ENCODE data around the gene USO1. TPM values are rescaled to one million over a fixed set of nuclear protein-coding genes. Genes with fewer than 3 reads are reported as not detected.

Gene USO1
- total RNA-seq, 4 donors from 2014 or later: 57.5 to 112 (median 80.1) TPM

DNA sequence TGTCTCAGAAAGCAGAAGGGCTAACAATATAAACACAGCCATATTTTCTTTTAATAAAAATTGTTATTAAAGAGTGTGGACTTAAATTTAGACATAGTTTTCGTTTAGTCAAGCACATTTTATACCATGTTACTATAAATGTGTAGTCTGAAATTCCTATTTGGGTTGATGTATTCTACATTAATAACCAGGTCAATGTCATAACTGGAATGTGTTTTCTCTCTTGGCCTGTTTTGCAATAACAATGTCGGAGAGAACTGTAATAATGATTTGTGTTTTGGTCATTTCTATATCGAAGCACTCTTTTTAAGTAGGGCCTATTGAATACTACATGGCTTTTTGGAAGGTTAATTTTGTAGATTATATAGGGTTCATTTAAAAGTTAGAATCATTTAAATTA lies 5.5 kb downstream of the USO1 start:
- TF ChIP-seq, protein P1, sequence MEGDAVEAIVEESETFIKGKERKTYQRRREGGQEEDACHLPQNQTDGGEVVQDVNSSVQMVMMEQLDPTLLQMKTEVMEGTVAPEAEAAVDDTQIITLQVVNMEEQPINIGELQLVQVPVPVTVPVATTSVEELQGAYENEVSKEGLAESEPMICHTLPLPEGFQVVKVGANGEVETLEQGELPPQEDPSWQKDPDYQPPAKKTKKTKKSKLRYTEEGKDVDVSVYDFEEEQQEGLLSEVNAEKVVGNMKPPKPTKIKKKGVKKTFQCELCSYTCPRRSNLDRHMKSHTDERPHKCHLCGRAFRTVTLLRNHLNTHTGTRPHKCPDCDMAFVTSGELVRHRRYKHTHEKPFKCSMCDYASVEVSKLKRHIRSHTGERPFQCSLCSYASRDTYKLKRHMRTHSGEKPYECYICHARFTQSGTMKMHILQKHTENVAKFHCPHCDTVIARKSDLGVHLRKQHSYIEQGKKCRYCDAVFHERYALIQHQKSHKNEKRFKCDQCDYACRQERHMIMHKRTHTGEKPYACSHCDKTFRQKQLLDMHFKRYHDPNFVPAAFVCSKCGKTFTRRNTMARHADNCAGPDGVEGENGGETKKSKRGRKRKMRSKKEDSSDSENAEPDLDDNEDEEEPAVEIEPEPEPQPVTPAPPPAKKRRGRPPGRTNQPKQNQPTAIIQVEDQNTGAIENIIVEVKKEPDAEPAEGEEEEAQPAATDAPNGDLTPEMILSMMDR (IDR thresholded peaks at IDR 0.05; ENCODE audit: low read depth): no peak

DNA sequence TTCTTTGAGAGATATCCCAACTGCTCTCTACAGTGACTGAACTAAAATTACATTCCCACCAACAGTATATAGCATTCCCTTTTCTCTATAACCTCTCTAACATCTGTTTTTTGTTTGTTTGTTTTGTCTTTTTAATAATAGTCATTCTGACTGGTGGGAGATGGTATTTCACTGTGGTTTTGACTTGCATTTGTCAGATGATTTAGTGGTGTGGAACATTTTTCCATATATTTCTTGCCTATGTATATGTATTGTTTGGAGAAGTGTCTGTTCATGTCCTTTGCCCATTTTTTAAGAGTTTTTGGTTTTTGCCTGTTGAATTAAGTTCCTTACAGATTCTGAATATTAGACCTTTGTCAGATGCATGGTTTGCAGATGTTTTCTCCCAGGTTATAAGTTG lies 9.0 kb downstream of the USO1 start:
- TF ChIP-seq, protein P1 (IDR thresholded peaks at IDR 0.05; ENCODE audit: low read depth): no peak

DNA sequence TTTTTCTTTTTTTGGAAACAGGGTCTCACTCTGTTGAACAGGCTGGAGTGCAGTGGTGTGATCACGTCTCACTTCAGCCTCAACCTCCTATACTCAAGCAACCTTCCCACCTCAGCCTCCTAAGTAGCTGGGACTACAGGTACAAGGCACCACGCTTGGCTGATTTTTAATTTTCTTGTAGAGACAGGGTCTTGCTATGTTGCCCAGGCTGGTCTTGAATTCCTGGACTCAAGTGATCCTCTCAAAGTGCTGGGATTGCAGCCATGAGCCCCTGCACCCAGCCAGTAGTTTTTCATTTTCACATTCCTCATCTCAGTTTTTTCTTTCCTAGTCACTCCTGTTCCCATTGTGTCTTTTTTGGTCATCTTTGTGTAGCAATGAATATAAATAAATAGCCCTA lies 11.1 kb downstream of the USO1 start:
- TF ChIP-seq, protein P1 (IDR thresholded peaks at IDR 0.05; ENCODE audit: low read depth): no peak

DNA sequence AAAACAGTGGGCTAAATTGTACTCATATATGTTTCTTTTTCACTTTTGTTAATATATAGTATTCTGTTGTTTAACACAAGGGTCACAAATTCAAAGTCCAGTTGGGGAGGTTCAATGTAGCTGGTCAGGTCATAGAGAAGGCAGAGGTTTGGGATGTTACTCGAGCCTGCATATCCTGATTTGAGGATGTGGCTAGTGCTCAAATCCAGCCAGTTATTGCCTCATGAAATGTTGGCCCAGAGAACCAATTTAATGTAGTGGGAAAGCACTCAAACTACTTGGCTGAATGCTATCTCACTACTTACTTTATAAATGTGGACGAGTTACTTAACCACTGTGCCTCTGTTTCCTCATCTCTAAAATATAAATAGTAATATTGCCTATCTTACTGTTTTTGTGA lies 12.5 kb downstream of the USO1 start:
- TF ChIP-seq, protein P1 (IDR thresholded peaks at IDR 0.05; ENCODE audit: low read depth): no peak

DNA sequence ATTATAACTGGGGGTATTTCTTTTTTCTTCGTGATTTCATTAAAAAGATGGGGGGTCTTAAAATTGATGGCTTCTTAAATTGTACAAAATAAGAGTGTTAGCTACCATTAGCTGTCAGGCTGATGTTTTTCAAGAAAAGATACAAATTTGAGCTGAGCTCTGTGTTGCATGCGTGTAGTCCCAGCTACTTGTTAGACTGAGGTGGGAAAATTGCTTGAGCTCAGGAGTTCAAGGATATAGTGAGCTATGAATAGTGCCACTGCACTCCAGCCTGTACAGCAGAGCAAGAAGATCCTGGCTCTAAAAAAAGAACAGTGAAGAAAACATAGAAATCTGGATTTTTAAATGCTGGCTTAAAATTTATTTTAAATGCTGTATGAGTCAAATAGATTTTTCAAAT lies 13.0 kb downstream of the USO1 start:
- TF ChIP-seq, protein P1 (IDR thresholded peaks at IDR 0.05; ENCODE audit: low read depth): no peak

DNA sequence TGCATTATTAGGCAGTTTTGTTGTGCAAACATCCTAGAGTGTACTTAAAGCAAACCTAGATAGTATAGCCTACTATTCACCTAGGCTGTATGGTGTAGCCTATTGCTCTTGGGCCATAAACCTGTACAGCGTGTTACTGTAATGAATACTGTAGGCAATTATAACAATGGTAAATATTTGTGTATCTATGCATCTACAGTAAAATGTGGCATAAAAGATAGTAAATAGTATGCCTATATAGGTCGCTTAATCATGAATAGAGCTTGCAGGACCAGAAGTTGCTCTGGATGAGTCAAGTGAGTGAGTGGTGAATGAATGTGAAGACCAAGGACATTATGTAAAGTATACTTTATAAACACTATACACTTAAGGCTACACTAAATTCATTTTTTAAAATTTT lies 16.6 kb downstream of the USO1 start:
- TF ChIP-seq, protein P1 (IDR thresholded peaks at IDR 0.05; ENCODE audit: low read depth): no peak

DNA sequence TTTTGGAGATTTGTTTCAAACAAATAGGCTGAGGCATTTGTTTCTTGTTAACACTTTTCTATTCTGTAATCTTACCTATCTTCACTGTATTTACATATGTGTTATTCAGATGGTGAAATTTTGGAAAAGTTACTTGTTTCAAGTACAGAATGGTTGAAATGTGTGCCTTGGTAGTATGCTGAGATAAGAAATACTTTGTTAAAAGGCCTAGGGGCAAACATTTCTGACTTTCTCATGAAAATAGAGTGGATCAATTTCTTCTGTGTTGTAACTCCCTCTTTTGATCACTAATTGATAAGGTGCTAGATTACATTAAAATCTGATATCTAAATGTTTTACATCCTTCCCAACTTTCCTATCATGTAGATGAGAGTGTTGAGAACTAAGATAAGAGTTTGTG lies 18.1 kb downstream of the USO1 start:
- TF ChIP-seq, protein P1 (IDR thresholded peaks at IDR 0.05; ENCODE audit: low read depth): no peak

Data from subcutaneous adipose tissue (tissue), 4 donors.